ENCODE results near the gene RGS6. TPM values are rescaled to one million over a fixed set of nuclear protein-coding genes. Genes with fewer than 3 reads are reported as not detected.
A peak's percentile ranks its signal among the peaks of the same experiment; 100 is the strongest.

The RGS6 gene
- total and polyA plus RNA-seq, 8 donors: 0.06 to 0.47 (median 0.20) TPM; not detected in 1

- intact Hi-C loops (cut with DNase I): no loop called here
- DNase-seq (no peak), ATAC-seq (no peak), FAIRE-seq (no peak)
- no peaks in the 10 kb centered on the region for H3K9me3 ChIP-seq
- no peaks in the 10 kb centered on the region for H3K27me3 ChIP-seq
- no peak overlapping the region for H3K27ac ChIP-seq
- H3K4me3 ChIP-seq: no peak overlapping the region
- H3K4me1 ChIP-seq: no peaks in the 10 kb centered on the region
- 76 to 88% methylated on average over 1 of the region's 1 CpG for WGBS, 2 donors
- no peaks in the 10 kb centered on the region for H3K36me3 ChIP-seq
- no peak for TF ChIP-seq CTCF (IDR thresholded peaks at IDR 0.05)
Observed at GRCh38 chr14:72315714-72316113, 383.5 kb downstream of the RGS6 start.

- intact Hi-C loops (cut with DNase I): no loop called here
- ATAC-seq (no peak), FAIRE-seq (no peak), DNase-seq (no peak)
- TF ChIP-seq CTCF (IDR thresholded peaks at IDR 0.05): no peak
- no peak overlapping the region for H3K4me3 ChIP-seq
- H3K4me1 ChIP-seq: no peaks in the 10 kb centered on the region
- no peaks in the 10 kb centered on the region for H3K36me3 ChIP-seq
- no peak overlapping the region for H3K27ac ChIP-seq
- no peaks in the 10 kb centered on the region for H3K9me3 ChIP-seq
- WGBS, 2 donors: 60 to 66% methylated on average over 4 of the region's 4 CpGs
- peaks cover 0 to 5% (median 0%) of the 10 kb centered on the region in 4 donors for H3K27me3 ChIP-seq
Observed at GRCh38 chr14:72318648-72319047, 386.4 kb downstream of the RGS6 start.

GRCh38 chr14:72332046-72332445, 399.8 kb downstream of the RGS6 start:
- no peaks in the 10 kb centered on the region for H3K4me1 ChIP-seq
- 3 to 4% methylated on average over 6 of the region's 6 CpGs for WGBS, 2 donors

GRCh38 chr14:72332871-72333270, 400.6 kb downstream of the RGS6 start:
- no peak for DNase-seq
- FAIRE-seq: no peak
- intact Hi-C loops (cut with DNase I): no loop called here
- Histone ChIP-seq H3K27ac (no peak overlapping the region), H3K4me1 (no peaks in the 10 kb centered on the region), H3K9me3 (no peaks in the 10 kb centered on the region), H3K36me3 (no peaks in the 10 kb centered on the region), H3K27me3 (no peaks in the 10 kb centered on the region), H3K4me3 (no peak overlapping the region)
- no peak for ATAC-seq
- whole genome bisulfite sequencing, 2 donors: 43 to 56% methylated on average over 5 of the region's 5 CpGs
- TF ChIP-seq CTCF (IDR thresholded peaks at IDR 0.05): no peak

More at GRCh38 chr14:72332046-72332445, 399.8 kb downstream of the RGS6 start:
- H3K9me3 ChIP-seq: no peaks in the 10 kb centered on the region
- H3K36me3 ChIP-seq: no peaks in the 10 kb centered on the region
- no peak overlapping the region for H3K27ac ChIP-seq
- TF ChIP-seq CTCF (IDR thresholded peaks at IDR 0.05): no peak
- FAIRE-seq: no peak
- peak in 1 of 4 donors; percentile 27 for ATAC-seq
- intact Hi-C loops (cut with DNase I): no loop called here
- H3K27me3 ChIP-seq: no peaks in the 10 kb centered on the region
- no peak overlapping the region for H3K4me3 ChIP-seq
- peak in 2 of 6 donors; percentile 12 to 22 for DNase-seq

- Histone ChIP-seq H3K27ac (no peak overlapping the region), H3K9me3 (no peaks in the 10 kb centered on the region), H3K4me3 (no peak overlapping the region), H3K36me3 (no peaks in the 10 kb centered on the region), H3K27me3 (no peaks in the 10 kb centered on the region), H3K4me1 (no peaks in the 10 kb centered on the region)
- WGBS, 2 donors: 53 to 61% methylated on average over 4 of the region's 4 CpGs
- no peak for DNase-seq
- ATAC-seq: no peak
- intact Hi-C loops (cut with DNase I): no loop called here
- FAIRE-seq: no peak
- TF ChIP-seq CTCF (IDR thresholded peaks at IDR 0.05): no peak
Observed at GRCh38 chr14:72333357-72333756, 401.1 kb downstream of the RGS6 start.

Data from pancreas (tissue), 10 donors.